HG02571 (cell line): ENCODE results near the gene KLC1.

Experiments
- ATAC-seq: cut with Tn5 transposase; IDR thresholded peaks from one replicate; pipeline ENCODE4 v1.9.1; 2021; ENCODE audit warnings: mild to moderate bottlenecking, moderate library complexity; ENCODE audit not compliant: unreplicated experiment

KLC1 gene

GRCh38 chr14:103731916-103732867, 103.2 kb downstream of the KLC1 start:
- ATAC-seq = no peak

GRCh38 chr14:103732868-103733620, 104.0 kb downstream of the KLC1 start:
- no peak for ATAC-seq

DNA sequence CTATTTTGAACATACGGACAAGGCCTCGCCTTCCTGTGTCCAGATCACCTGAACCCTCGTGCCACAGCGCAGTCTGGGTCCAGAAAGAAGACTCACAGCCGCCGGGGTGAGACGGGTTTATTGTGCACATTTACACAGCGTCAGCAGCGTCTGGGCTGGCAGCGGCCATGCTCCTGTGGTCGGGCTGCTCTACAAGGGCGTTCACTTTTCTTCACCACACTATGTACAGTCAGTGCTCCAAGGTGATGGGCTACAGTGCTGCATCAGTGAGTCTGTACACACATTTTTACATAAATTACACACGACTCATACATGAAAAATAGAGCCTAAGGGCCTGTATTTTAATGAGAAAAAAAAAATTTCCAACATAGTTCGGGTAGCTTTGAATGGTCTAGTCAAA, 104.6 kb downstream of the KLC1 start:
- ATAC-seq = no peak

- ATAC-seq = no peak
Observed at GRCh38 chr14:103734081-103734888, 105.3 kb downstream of the KLC1 start.

DNA sequence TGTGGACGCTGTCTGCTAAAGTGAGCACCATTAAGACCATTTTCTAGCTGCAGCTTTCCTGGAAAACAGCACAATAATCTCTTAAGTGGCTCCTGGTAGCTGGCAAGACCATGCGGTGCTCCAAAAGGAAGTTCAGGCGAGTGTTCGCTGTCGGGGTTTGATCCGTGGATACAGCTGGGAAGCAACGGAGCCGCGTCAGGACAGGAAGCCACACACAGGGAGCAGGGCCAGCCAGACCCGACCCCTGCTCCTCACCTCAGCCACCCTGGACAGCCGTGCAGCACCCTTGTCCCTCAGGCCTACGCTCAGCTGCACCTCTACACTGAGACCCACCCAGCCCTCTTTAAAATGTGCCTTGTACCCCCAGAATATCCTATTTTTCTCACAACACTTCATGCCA, 106.0 kb downstream of the KLC1 start:
- ATAC-seq = no peak

DNA sequence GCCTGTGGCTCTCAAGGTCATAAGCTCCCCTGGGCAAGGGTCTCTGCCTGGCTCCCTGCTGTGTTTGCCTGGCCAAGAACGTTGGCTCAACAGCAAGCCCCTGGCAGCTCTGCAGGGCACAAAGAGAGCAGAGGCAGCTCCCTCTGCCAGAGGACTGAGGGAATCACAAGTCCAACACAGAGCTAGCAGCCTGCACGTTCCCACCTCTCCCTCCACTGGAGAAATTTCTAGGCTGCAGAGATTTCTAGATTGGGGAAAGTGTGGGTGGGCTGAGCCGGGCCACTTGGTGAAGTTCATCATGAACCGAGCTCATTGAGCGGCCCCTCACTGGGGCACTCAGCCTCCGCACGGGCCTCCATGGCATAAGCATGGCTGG, 106.4 kb downstream of the KLC1 start:
- ATAC-seq = no peak

GRCh38 chr14:103735815-103736545, 107.0 kb downstream of the KLC1 start:
- ATAC-seq = no peak

- ATAC-seq = no peak
Observed at GRCh38 chr14:103736546-103737431, 107.8 kb downstream of the KLC1 start.

GRCh38 chr14:103737432-103738045, 108.5 kb downstream of the KLC1 start:
- no peak for ATAC-seq

GRCh38 chr14:103738166-103738565, 109.2 kb downstream of the KLC1 start:
- no peak for ATAC-seq

- no peak for ATAC-seq
Observed at GRCh38 chr14:103738701-103739451, 109.9 kb downstream of the KLC1 start.

DNA sequence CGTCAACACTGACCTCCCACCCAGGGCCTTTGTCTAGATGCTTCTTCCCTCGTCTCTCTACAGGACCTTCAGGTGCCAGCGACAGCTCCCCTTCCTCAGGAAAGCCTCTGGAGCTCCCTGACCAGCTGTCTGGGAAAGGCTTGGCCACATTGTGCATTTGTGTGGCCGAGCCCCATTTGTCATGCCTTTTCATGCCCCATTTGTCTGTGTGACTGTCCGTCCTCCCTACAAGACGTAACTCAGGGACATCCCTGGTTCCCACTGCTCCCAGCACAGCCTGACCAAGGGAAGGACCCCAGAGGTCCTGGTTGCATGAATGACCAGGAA, 110.4 kb downstream of the KLC1 start:
- no peak for ATAC-seq

GRCh38 chr14:103739793-103740501, 110.9 kb downstream of the KLC1 start:
- no peak for ATAC-seq

- ATAC-seq = no peak
Observed at GRCh38 chr14:103740991-103741689, 112.1 kb downstream of the KLC1 start.

DNA sequence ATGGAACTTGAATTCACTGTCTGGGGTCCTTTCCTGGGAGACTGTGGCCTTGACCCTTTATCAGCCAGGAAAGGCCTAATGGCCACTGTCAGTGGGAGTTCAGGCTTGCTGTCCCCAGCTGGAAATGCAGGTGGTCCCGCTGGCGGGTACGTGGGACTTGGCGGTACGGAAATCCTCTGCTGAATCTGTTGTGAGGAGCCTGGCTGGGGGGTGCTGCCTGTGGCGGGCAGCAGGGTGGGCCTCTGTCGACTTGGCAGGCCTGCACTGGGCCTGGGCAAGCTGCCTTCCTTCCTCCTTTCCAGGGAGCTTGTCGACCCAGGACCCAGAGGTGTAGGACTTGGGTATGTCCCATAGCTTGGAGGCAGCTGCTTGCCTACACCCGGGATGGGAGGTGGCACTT, 112.9 kb downstream of the KLC1 start:
- ATAC-seq = no peak

- no peak for ATAC-seq
Observed at GRCh38 chr14:103742499-103743255, 113.7 kb downstream of the KLC1 start.

GRCh38 chr14:103743691-103744090, 114.7 kb downstream of the KLC1 start:
- ATAC-seq = no peak
